HG03066 (cell line): ENCODE data around the gene ZNF302.
"Not testable (repeated sequence)": the region's sequence is repeated elsewhere in the genome, so short reads cannot be mapped to it uniquely, and the experiment has no call there.

Experiments
- ATAC-seq: cut with Tn5 transposase; IDR thresholded peaks from one replicate; pipeline ENCODE4 v1.9.1; 2021; ENCODE audit warnings: low read depth; ENCODE audit not compliant: unreplicated experiment

Gene ZNF302

DNA sequence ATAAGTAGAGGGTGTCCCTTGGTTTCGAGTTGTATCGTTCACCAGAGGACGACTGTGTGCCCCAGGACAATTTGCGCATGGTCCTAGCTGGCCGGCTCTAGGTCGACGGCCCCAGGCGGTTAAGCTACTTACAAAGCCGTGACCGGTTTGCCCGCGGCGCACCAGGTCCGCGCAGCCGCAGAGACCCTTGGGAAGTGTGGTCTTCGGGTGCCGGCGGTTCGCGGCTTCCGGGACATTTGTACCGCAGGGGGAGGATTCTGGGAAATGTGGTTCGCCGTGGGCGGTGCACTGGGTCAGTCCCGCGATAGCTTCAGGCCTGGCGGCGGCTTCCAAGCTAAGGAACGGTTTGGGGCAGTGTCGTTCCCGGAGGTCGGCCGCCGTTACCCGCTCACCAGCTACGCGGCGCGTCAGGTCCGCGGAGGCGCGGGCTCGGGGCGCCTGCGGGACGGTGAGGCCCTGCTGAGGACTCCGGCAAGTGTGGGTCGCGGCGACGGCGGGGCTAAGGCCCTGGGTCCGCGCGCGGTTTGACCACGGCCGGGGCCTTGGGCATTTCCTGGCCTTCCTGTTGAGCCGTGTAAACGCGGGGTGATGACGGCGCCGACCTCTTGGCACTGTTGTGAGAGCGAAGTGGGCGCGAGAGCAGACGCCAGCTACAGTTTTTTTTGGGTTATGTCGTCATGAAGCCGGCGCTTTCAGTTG, at the start of gene ZNF302:
Gene ZNF302, plus strand, starts transcription at position 293 of the 699 bp plus-strand sequence. CDS start 1,127 bp downstream, outside the sequence.
- peak; percentile 91 for ATAC-seq

DNA sequence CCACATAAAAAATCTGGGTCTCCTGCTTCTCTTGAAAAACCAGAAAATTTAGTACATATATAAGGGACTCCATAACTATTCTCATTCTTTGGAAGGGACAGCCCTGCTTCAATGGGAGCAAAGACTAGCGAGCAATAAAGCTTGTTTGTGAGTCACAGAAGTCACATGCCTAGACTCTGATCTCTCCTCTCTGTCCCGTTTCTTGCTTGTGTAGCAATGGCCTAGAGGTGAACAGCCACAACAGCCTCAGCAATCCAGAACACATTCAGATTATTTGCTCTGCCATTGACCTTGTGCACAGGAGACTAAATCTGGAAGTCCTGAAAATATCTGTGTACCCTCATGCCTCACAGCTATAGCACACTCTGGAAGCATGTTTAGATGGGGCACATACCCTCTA, 43.7 kb upstream of the ZNF302 start:
- ATAC-seq, result no peak

DNA sequence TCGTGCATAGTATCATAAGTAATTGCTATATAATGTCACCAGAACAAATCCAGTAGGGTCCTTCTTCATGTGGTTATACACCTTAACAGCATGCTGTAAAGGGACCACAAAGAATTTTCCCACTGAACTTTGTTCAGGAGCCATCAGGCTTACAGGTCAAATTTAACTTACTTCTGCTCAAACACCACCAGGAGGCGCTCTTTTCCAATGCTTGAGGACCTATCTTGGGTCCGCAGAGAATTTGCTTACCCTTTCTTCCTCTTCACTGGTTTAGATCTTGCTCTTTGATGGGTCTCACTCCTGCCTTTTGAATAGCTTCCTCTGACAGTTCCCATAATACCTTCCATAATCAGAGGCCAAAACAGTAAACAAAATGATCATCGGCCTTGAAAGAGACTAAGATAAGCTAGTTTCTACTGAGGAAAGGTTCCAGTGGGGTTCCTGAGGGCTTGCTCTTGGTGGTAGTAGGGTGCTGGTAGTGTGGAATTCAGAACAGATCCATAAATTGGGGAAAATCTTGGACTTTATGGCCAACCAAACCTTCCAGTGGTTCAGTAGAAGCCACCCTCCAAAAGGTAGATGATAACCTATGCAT, 37.9 kb upstream of the ZNF302 start:
- ATAC-seq, result no peak

DNA sequence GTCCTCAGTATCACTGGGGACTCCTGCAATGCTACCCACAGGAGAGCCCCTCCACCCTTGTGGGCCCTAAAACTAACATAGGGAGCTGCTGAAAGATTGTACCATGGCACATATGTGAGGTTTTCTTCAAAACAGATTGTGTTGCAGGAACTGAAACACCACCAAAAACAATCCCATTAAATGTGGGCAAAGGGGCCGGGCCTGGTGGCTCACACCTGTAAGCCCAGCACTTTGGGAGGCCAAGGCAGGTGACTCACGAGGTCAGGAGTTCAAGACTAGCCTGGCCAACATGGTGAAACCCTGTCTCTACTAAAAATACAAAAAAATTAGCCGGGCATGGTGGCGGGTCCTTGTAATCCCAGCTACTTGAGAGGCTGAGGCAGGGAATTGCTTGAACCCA, 35.2 kb upstream of the ZNF302 start:
- ATAC-seq, result no peak

DNA sequence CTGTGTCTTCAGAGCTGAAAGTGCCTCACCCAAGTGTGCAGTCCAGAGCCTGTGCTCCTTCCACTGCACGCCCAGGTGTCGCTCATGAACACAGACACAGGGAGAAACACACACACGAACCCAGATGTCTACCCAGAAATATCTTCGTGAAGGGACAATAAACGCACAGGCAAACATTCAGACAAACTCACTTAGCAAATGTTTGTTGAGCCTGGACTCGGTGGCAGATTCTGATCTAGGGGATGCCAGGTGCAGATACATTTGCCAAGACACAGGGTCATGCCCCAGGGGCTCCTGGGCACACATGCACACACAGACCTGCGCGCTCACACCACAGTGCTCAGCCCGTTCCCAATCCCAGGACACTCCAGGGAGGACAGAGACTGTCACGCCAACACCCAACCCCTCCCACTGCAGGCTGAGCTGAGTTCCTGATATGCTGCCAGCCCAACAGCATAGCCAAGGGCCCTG, 32.5 kb upstream of the ZNF302 start:
- ATAC-seq, result no peak

DNA sequence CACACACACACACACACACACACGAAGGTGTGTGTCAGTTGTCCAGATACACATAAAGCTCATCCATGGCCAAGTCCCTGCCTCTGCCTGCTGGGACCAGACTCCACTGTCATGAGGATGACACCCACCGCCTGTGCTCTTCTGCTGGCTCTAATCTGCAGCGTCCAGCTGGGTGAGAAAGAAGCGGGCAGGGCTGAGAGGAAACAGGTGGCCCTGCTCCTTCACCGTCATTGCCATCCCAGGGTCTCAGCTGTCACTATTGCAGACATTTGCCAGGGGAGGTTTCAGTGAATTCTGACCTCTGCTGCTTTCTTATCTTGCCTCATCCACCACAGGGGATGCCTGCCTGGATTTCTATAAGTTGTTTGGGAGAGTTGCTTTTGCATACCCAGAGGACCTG, 31.9 kb upstream of the ZNF302 start:
- ATAC-seq, result no peak

DNA sequence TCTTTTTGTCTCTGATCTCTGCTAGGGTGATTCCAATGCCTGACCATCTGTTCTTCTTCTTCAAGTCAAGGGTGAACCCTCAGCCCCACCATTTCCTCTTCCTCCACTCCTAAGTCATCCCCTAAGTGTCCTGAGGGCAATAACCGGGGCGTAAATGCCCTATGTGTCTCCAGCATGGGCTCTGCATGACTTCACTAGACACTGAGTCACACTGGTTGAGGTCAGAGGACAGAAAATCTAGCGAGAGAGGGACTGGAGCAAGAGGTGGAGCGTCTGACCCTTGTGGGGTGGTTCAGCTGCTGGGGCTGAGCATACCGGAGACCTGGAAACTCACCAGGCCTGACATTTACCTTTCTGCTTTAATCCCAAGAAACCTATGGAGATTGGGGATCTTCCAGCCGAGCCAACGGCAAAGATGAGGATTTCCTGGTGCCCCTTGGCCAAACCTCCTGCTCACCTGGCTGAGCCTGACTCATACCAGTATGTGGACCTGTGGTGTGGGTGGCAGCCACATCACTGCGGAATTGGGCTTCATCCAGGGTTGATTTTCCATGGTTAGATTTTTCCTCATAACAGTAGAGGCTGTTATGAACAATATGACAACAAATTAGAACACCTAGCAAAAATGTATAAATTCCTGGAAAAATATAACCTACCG, 27.5 kb upstream of the ZNF302 start:
- ATAC-seq, result no peak

DNA sequence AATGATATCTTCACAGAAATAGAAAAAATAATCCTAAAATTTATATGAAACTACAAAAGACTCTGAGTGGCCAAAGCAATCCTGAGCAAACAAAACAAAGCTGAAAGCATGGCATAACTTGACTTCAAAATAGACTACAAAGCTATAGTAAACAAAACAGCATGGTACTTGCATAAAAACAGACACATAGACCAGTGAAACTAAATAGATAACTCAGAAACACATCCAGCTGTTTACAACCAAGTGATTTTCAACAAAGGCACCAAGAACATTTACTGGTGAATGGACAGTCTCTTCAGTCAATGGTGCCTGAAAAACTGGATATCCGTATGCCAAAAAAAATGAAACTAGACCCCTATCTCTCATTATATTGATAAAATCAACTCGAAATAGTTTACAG, 25.7 kb upstream of the ZNF302 start:
- ATAC-seq, result no peak

DNA sequence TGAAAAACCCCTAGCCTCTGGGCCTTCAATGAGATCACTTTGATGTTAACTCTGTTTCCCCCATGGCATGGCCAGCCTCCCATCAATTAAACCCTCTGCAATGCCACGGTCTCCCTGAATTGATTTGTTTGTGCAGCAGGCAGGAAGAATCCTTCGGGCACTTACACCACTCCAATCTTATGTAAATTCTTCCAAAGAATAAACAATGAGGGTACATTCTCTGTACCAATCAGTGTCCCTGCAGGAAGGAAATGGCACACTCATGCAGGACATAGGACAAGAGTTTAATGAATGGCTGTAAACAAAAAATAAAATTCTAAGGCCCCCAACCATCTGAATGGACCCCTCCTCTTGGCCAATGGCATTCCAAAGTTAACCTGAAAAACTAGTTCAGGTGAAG, 22.7 kb upstream of the ZNF302 start:
- no peak for ATAC-seq

DNA sequence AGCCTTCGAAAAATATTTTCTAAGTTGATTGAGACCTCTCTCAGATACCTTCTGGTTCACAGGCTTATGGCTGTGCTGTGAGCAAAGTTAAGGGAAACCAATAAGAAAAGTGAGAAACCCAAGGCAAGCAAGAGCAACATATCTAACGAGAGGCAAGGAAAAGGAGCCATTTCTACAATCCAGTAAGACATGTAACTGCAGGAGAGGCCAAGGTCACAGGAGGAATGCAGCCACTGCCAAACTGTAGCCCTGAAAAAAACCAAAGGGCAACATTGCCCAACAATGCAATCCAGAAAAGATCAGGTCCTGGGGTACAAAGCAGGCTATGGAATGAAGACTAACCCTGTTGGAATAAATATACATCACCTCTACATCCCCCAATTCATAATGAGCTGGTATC, 21.8 kb upstream of the ZNF302 start:
- no peak for ATAC-seq

DNA sequence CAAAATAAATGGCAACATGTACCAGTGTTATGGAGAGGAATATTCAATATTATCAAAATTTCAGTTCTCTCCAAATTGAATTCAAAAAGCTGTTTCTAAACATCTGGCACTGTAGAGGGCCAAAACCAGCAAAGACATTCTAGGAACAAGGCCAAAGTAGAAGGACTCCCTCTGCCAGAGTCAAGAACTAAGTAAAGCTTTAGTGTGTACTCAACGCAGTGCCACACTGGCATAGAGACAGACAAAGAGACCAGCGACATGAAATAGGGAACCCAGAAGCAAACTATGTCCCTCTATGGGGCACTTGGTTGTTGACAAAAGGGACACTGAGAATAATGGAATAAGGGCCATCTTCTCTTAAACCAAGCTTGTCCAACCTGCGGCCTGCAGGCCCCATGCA, 16.1 kb upstream of the ZNF302 start:
- no peak for ATAC-seq

DNA sequence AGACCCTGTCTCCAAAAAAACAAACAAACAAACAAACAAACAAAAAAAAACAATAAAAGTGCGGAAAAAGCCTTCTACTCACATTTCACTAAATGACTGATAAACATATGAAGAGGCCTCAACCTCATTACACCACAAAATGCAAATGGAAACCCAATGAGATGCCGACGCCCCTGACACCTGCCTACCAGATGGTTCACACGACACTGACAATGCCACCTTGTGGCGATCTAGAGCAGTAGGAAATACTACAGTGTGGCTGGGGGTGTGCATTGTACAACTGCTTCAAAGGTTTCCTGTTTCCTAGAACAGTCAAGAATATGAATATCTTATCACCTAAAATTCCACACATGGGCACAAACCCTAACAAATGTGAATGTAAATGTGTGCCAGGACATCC, 14.6 kb upstream of the ZNF302 start:
- no peak for ATAC-seq

DNA sequence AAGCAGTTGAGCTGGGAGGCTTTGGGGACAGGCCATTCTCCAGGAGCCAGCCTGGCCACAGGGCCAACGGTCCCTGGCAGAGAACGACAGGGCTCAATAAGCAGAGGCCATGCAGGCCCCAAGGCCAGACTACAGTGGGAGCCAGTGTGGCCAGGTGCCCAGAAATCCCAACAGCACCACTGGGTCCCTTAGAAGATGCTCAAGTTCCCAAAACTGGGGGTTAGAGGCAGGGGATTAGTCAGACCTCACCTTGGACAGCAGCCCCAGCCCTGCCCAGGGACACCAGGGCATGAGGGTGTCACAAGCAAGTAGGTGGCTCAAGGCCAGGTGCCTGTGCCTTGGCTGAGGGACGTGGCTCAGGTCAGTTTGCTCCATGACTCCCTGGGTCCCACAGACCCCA, 13.3 kb upstream of the ZNF302 start:
- ATAC-seq, result no peak

DNA sequence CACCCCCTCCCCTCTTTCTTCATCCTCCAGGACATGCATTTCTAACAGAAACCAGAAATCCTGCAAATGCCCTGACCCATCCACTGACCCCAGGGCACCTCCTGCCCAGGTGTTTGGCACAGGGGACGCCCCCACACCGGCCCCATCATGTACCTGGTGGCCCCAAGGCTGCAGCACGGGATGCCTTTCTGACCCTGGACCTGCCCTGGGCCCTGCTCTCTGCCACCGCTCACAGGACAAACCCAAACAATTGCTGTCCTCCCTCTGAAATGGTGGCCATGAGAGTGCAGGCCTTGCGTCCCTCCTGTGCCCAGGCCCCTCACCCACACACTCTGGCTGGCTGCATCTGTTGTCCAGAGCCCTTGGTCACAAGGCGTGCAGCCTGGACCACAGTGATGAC, 12.6 kb upstream of the ZNF302 start:
- no peak for ATAC-seq

DNA sequence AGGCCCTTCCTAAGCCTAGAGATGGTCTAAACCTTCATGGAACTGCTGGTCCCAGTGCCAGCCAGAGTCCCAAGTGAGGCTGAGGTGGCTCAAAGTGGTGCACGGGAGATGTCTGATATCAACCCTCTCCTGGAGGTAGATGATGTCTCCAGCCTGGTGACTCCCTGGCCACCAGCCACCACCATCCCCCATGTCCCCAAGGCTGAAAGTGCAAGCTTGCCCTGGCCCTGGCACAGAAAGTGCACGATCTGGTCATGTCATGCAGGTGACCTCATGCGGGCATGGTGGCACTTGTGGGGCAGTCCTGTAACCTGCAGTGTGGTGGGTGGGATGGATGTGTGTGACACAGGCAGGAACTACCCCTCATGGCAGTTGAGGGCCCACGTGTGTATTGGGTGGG, 12.2 kb upstream of the ZNF302 start:
- ATAC-seq, result not testable (repeated sequence)

DNA sequence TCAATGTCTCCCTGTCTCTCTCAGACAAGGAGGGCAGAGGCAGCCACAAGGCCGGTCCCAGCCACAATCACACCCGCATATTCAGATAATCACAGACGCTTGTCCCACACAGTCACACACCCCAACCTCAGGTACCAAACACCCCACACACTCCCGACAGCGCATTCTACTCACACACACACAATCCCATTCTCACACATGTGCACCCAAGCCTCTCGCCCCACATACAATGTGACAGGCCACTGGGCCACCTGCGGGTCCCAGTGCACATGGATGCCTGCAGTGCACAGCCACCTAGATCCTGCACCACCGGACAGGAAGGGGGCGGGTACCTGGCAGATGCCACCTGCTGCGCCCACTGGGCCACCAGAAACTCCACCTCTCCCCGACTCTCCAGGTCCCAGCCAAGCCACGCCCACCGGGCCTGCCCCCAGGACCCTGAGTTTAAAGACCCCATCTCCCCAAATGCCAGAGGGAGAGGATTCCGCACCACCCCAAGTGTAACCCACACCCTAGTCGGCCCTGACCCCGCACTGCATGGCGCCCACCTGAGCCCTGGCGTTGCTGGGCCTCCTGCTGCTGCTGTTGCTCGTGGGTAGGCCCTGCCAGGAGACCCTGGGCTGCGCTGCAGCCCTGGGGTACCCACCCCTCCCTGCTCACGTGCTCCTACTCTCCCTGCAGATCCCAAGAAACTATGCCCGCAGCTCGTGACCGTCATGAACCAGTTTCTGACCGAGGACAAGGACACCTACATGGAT, 11.1 kb upstream of the ZNF302 start:
- ATAC-seq, result no peak

DNA sequence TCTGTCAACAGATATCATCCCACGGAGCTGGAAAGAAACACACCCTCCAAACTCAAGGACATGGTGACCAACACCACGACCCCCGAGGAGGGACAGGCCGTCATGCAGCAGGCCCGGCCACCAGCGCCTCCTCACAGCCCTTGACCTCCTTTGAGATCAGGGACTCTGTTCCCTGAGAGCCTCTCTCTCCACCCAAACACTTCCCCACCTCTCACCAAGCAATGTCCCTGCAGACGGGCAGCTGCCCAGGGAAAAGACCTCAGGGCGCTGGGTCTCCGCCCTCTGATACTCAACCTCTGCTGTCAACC, 10.6 kb upstream of the ZNF302 start:
- no peak for ATAC-seq

DNA sequence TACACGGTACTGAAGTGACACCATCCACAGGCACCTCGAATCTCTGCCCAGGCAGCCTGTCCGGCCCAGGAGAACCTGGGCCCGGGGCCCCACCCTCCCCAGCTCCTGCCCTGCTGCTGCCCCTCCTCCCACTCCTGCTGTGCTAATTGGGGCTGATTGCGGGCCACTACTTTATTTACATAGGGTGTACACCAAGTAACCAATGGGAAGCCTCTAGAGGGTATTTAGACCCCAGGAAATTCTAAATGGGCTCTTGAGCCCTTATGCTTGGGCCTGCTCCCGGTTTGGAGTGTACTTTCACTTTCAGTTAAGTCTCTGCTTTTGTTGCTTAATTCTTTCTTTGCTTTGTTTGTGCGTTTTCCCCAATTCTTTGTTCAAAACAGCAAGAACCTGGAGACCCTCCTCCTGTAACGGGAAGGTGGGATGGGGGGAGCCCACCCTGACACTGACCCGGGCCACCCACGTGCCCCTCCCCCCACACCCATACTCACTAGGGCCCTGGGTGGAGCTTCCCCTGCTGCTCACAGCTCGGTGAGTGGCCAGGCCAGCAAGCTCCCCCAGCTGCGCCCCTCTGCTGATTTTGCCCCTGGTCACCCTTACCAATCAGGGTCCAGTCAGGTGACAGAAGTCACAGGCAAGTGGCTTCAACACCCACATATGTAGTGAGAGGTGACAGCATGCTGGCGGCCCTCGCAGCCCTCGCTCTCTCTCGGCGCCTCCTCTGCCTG, 10.0 kb upstream of the ZNF302 start:
- no peak for ATAC-seq

DNA sequence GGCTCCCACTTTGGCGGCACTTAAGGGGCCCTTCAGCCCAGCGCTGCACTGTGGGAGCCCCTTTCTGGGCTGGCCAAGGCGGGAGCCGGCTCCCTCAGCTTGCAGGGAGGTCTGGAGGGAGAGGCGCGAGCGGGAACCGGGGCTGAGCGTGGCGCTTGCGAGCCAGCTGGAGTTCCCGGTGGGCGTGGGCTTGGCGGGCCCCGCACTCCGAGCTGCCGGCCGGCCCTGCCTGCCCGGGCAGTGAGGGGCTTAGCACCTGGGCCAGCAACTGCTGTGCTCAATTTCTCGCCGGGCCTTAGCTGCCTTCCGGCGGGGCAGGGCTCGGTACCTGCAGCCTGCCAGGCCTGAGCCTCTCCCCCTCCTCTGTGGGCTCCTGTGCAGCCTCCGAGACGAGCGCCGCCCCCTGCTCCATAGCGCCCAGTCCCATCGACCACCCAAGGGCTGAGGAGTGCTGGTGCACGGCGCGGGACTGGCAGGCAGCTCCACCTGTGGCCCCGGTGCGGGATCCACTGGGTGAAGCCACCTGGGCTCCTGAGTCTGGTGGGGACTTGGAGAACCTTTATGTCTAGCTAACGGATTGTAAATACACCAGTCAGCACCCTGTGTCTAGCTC, 9.3 kb upstream of the ZNF302 start:
- ATAC-seq, result not testable (repeated sequence)

DNA sequence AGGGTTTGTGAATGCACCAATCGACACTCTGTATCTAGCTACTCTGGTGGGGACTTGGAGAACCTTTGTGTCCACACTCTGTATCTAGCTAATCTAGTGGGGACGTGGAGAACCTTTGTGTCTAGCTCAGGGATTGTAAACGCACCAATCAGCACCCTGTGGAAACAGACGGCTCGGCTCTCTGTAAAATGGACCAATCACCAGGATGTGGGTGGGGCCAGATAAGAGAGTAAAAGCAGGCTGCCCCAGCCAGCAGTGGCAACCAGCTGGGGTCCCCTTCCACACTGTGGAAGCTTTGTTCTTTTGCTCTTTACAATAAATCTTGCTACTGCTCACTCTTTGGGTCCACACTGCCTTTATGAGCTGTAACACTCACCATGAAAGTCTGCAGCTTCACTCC, 8.8 kb upstream of the ZNF302 start:
- not testable (repeated sequence) for ATAC-seq
